GM12878 (cell line): Measurements from ENCODE around the gene DIAPH1. TPM values are rescaled to one million over a fixed set of nuclear protein-coding genes. Genes with fewer than 3 reads are reported as not detected.

Experiments used
- ATAC-seq: fragments of 200-7000 bp; cut with Tn5 transposase; 3 replicates; pipeline ENCODE4 v1.9.1; 2020; ENCODE audit warnings: mild to moderate bottlenecking, moderate library complexity
- BruUV-seq: library from RNA; stranded (reverse); fragments of 400-500 nt; replicated peaks from 2 replicates; lab custom pipeline; 2021; lab: Mats Ljungman, UMichigan
- CTCF ChIA-PET: fragments of 300-600 bp; sonication (Branson Sonifier 250); formaldehyde crosslinking; extraction: SDS; loops from one replicate; lab custom pipeline; 2021; ENCODE audit warnings: inconsistent platforms; lab: Yijun Ruan, JAX
- POLR2A ChIA-PET: fragments of 350-600 bp; formaldehyde crosslinking; extraction: SDS; loops from one replicate; lab custom pipeline; 2021; ENCODE audit warnings: inconsistent platforms; lab: Charles Lee
- RAD21 ChIA-PET: fragments of 300-600 bp; sonication (Branson Sonifier 250); formaldehyde crosslinking; loops from one replicate; lab custom pipeline; 2023; ENCODE audit warnings: antibody characterized with exemption; ENCODE audit not compliant: unreplicated experiment; lab: Charles Lee
- SMC1A ChIA-PET: fragments of 300-600 bp; sonication (Branson Sonifier 250); formaldehyde crosslinking; loops from one replicate; lab custom pipeline; 2023; ENCODE audit not compliant: unreplicated experiment, uncharacterized antibody; lab: Charles Lee
- DNase-seq: peaks from one replicate; pipeline ENCODE4 v3.0.0-alpha.2; 2011; ENCODE audit warnings: low read depth, low spot score
- FAIRE-seq: peaks from 3 replicates; lab custom pipeline; 2011; peaks lifted over from hg19 to GRCh38; lab: Jason Lieb, UNC
- H2AFZ ChIP-seq: 2 replicates; pipeline ENCODE4 v1.6.0; 2011; ENCODE audit warnings: low read depth, low read length, control low read depth; ENCODE audit not compliant: control insufficient read depth
- H3K27ac ChIP-seq: 2 replicates; pipeline ENCODE4 v1.5.1; 2011; ENCODE audit warnings: control low read depth; ENCODE audit not compliant: control insufficient read depth, insufficient read depth
- H3K27me3 ChIP-seq, 2 experiments: replicated peaks in 1 of 2; 2 replicates each; pipeline versions ENCODE4 v1.6.0 to v1.6.1; 2011; ENCODE audit warnings: low read length in 1 of 2; ENCODE audit not compliant: control insufficient read depth in 2 of 2, insufficient read depth in 2 of 2
- H3K36me3 ChIP-seq, 2 experiments: 2 replicates each; pipeline ENCODE4 v1.5.1; 2011; ENCODE audit warnings: low read length in 1 of 2; ENCODE audit not compliant: control insufficient read depth in 2 of 2, insufficient read depth in 2 of 2
- H3K4me1 ChIP-seq: 2 replicates; pipeline ENCODE4 v1.6.1; 2011; ENCODE audit warnings: mild to moderate bottlenecking, low read length, moderate library complexity, mixed read lengths; ENCODE audit not compliant: control insufficient read depth, insufficient read depth
- H3K4me2 ChIP-seq: 2 replicates; pipeline ENCODE4 v1.6.0; 2011; ENCODE audit warnings: control low read depth; ENCODE audit not compliant: control insufficient read depth, insufficient read depth
- H3K4me3 ChIP-seq: fragments of 200-600 bp; sonication (generic); 2 replicates; pipeline ENCODE4 v1.5.1; 2016
- H3K79me2 ChIP-seq: 2 replicates; pipeline ENCODE4 v1.6.0; 2011; ENCODE audit warnings: low read length; ENCODE audit not compliant: control insufficient read depth, insufficient read depth
- H3K9ac ChIP-seq: 2 replicates; pipeline ENCODE4 v1.8.0; 2011; ENCODE audit warnings: low read length, control low read depth, mixed read lengths; ENCODE audit not compliant: control insufficient read depth, insufficient read depth
- H3K9me3 ChIP-seq: replicated peaks from 3 replicates; pipeline ENCODE4 v1.5.1; 2011; ENCODE audit warnings: mild to moderate bottlenecking, low read length; ENCODE audit not compliant: control insufficient read depth, insufficient read depth
- H4K20me1 ChIP-seq: 2 replicates; pipeline ENCODE4 v1.6.0; 2011; ENCODE audit not compliant: control insufficient read depth, insufficient read depth
- BMI1 ChIP-seq: fragments of 450-650 bp; IDR thresholded peaks from 2 replicates; pipeline ENCODE4 v1.6.1; 2016; ENCODE audit warnings: mild to moderate bottlenecking, moderate library complexity, borderline replicate concordance
- HDAC6 ChIP-seq: fragments of 200-600 bp; sonication (generic); IDR thresholded peaks from one replicate; pipeline ENCODE4 v1.8.0; 2017; ENCODE audit warnings: antibody characterized with exemption; ENCODE audit not compliant: unreplicated experiment
- MTA2 ChIP-seq: fragments of 450-650 bp; IDR thresholded peaks from 2 replicates; pipeline ENCODE4 v1.6.1; 2016; ENCODE audit warnings: low read depth, mild to moderate bottlenecking, moderate library complexity
- NRF1 ChIP-seq: conservative IDR thresholded peaks from 2 replicates; pipeline ENCODE4 v1.6.1; 2011; ENCODE audit warnings: mild to moderate bottlenecking, low read depth, low read length, improper control_type of control experiment
- RBBP5 ChIP-seq: fragments of 200-600 bp; sonication (generic); conservative IDR thresholded peaks from 2 replicates; pipeline ENCODE4 v1.6.1; 2016
- SMAD1 ChIP-seq: fragments of 450-650 bp; IDR thresholded peaks from 2 replicates; pipeline ENCODE4 v1.6.1; 2018; ENCODE audit warnings: mild to moderate bottlenecking, low read depth; ENCODE audit not compliant: partially characterized antibody
- SREBF2 ChIP-seq: IDR thresholded peaks from 2 replicates; pipeline ENCODE4 v1.6.1; 2012; ENCODE audit warnings: mild to moderate bottlenecking, low read length
- SRF ChIP-seq, 2 experiments: IDR thresholded peaks; 2 replicates each; pipeline ENCODE4 v1.6.1; 2011; ENCODE audit warnings: low read depth in 2 of 2, low read length in 2 of 2, mild to moderate bottlenecking in 1 of 2, moderate library complexity in 1 of 2
- TBL1XR1 ChIP-seq: IDR thresholded peaks from 2 replicates; pipeline ENCODE4 v1.6.1; 2012; ENCODE audit warnings: low read depth, low read length, improper control_type of control experiment
- ZSCAN29 ChIP-seq: fragments of 450-650 bp; IDR thresholded peaks from 2 replicates; pipeline ENCODE4 v1.6.1; 2017; ENCODE audit warnings: mild to moderate bottlenecking, moderate library complexity
- WGBS: methylation state at CpG from one replicate; pipeline ENCODE4 v1.1.6; 2016; ENCODE audit warnings: low lambda C conversion rate; ENCODE audit not compliant: insufficient replicate concordance, insufficient coverage; ENCODE audit errors: missing lambda C conversion rate; 5-methylcytosine and 5-hydroxymethylcytosine counted together
- in situ Hi-C: fragments of 300-500 bp; cut with MboI; formaldehyde crosslinking; loops from 9 replicates; pipeline ENCODE4 v1.14.3; 2018; ENCODE audit warnings: mixed read lengths
- intact Hi-C: fragments of 100-400 bp; cut with micrococcal nuclease; formaldehyde crosslinking; loops from one replicate; pipeline ENCODE4 v1.14.2; 2022; ENCODE audit not compliant: unreplicated experiment
- polyA plus RNA-seq, 11 experiments: library from polyadenylated mRNA; depleted of rRNA in 4 of 11; unstranded in 6 of 11; stranded (reverse) in 5 of 11; fragments of >200 nt; fragmentation: Nextera tagmentation in 4 of 11; fragmentation: Illumina TruSeq in 1 of 11; extraction: Ambion mirVana in 4 of 11; extraction: Trizol in 1 of 11; gene quantifications; 1 replicate in 1 of 11; 2 replicates in 10 of 11; pipeline versions ENCODE4 v1.2.1 to v1.2.3, GENCODE V29; 2011 to 2016; ENCODE audit warnings: inconsistent platforms in 2 of 11, missing spikeins in 2 of 11, low read depth in 1 of 11
- total RNA-seq, 4 experiments: library from RNA; depleted of rRNA in 3 of 4; stranded (reverse); fragments of >200 nt in 3 of 4; fragmentation: Illumina TruSeq in 1 of 4; extraction: Trizol in 1 of 4; gene quantifications; 2 replicates each; pipeline versions ENCODE4 v1.2.1 to v1.2.3, GENCODE V29; 2013 to 2021
- TF ChIP-seq, protein P1 (sequence below): IDR thresholded peaks from 2 replicates; pipeline ENCODE4 v1.6.1; 2011; ENCODE audit warnings: low read depth, low read length, improper control_type of control experiment, borderline replicate concordance
- TF ChIP-seq, protein P2 (sequence below): IDR thresholded peaks from 2 replicates; pipeline ENCODE4 v1.6.1; 2012; ENCODE audit warnings: low read depth, low read length, improper control_type of control experiment
- TF ChIP-seq, protein P3 (sequence below): IDR thresholded peaks from 2 replicates; pipeline ENCODE4 v1.6.1; 2011; ENCODE audit warnings: borderline replicate concordance, low read depth, mild to moderate bottlenecking, moderate library complexity, low read length; ENCODE audit not compliant: insufficient read depth, poor library complexity, severe bottlenecking
- TF ChIP-seq, protein P4 (sequence below): fragments of 450-650 bp; IDR thresholded peaks from 2 replicates; pipeline ENCODE4 v1.6.1; 2014; ENCODE audit warnings: mild to moderate bottlenecking
- TF ChIP-seq, protein P5 (sequence below): fragments of 450-650 bp; IDR thresholded peaks from 2 replicates; pipeline ENCODE4 v1.6.1; 2017; ENCODE audit warnings: borderline replicate concordance

The DIAPH1 gene
- total and polyA plus RNA-seq, 10 of the 15 experiments (the other 5 are each of a cell fraction or from before 2014, with no cell fraction given) = 37.8 to 168 (median 59.0) TPM

DNA sequence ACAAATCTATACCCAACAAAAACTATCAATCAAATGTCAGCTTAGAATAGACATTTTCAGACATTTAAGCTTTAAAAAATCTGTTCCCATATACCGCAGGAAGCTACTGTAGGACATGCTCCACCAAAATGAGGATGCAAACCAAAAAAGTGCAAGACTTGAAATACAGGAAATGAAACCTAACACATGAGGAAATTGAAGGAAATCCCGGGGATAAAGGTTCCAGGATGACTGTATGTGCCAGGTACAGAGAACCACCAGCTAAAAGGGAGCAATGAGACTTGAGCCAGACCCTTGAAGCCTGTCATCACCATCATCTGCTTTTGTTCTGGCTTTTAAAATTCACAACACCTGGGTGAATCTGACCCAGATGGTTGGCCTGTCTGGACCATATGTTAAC is 21.4 kb downstream of the DIAPH1 start (continued):
- TF ChIP-seq, protein P1, sequence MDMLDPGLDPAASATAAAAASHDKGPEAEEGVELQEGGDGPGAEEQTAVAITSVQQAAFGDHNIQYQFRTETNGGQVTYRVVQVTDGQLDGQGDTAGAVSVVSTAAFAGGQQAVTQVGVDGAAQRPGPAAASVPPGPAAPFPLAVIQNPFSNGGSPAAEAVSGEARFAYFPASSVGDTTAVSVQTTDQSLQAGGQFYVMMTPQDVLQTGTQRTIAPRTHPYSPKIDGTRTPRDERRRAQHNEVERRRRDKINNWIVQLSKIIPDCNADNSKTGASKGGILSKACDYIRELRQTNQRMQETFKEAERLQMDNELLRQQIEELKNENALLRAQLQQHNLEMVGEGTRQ = no peak
- TF ChIP-seq, protein P2, sequence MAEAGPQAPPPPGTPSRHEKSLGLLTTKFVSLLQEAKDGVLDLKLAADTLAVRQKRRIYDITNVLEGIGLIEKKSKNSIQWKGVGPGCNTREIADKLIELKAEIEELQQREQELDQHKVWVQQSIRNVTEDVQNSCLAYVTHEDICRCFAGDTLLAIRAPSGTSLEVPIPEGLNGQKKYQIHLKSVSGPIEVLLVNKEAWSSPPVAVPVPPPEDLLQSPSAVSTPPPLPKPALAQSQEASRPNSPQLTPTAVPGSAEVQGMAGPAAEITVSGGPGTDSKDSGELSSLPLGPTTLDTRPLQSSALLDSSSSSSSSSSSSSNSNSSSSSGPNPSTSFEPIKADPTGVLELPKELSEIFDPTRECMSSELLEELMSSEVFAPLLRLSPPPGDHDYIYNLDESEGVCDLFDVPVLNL = no peak
- TF ChIP-seq ZSCAN29 (no peak), TBL1XR1 (no peak), HDAC6 (no peak)
- TF ChIP-seq, protein P3, sequence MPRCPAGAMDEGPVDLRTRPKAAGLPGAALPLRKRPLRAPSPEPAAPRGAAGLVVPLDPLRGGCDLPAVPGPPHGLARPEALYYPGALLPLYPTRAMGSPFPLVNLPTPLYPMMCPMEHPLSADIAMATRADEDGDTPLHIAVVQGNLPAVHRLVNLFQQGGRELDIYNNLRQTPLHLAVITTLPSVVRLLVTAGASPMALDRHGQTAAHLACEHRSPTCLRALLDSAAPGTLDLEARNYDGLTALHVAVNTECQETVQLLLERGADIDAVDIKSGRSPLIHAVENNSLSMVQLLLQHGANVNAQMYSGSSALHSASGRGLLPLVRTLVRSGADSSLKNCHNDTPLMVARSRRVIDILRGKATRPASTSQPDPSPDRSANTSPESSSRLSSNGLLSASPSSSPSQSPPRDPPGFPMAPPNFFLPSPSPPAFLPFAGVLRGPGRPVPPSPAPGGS = no peak

DNA sequence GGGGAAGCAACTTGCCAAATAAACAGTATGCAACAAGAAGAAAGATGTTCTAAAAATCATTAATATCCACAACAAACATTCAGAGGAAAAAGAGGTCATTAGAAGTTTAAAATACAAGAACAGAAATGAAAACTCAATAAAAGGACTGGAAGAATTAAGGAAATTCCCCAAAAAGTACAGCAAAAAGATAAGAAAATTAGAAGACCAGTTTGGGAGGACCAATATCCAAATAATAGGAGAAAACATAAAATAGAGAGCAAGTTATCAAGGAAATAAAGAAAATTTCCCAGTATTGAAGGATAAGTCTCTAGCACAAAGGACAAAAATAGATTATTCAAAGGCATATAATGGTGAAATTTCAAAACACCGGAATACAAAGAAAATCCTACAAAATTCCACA is 21.9 kb downstream of the DIAPH1 start:
- no peak overlapping the region for H3K4me3 ChIP-seq
- CTCF ChIA-PET = interaction anchor here (1.1 to 3.9 kb wide), 11 partner anchors 11 to 364 kb away, joined by 3 to 43 read pairs (median 10); partner anchors contain the start of genes DIAPH1, HDAC3, PCDHGA10 and RELL2
- SMC1A ChIA-PET = interaction anchor here (0.9 to 4.0 kb wide), 11 partner anchors 9 to 176 kb away, joined by 3 to 45 read pairs (median 5); partner anchors contain the start of genes DIAPH1, HDAC3, PCDHGA11 and RELL2
- H3K9ac ChIP-seq = no peak overlapping the region
- POLR2A ChIA-PET = interaction anchor here (0.7 to 4.6 kb wide), 7 partner anchors 11 to 45 kb away, joined by 3 to 41 read pairs (median 8); partner anchors contain the start of genes DIAPH1, HDAC3 and RELL2
- H2AFZ ChIP-seq = no peak overlapping the region
- H3K9me3 ChIP-seq = no peaks in the 10 kb centered on the region
- DNase-seq (no peak), ATAC-seq (no peak), FAIRE-seq (no peak)
- no peak overlapping the region for H3K4me2 ChIP-seq
- in situ Hi-C loops = no loop called here
- RAD21 ChIA-PET = interaction anchor here (1.1 to 4.3 kb wide), 6 partner anchors 9 to 184 kb away, joined by 3 to 60 read pairs (median 6); partner anchors contain the start of genes DIAPH1, HDAC3, PCDHGA10 and RELL2
- BruUV-seq = no TSS peak
- peaks cover 62% of the 10 kb centered on the region for H3K79me2 ChIP-seq
- peaks cover 3 to 8% of the 10 kb centered on the region in 2 experiments for H3K36me3 ChIP-seq
- WGBS = 95% methylated on average over 1 of the region's 1 CpG
- H3K27ac ChIP-seq = no peak overlapping the region
- H4K20me1 ChIP-seq = no peaks in the 10 kb centered on the region
- intact Hi-C loops = loop anchor here (10.0 kb wide), 1 partner anchor 368 kb away; the partner anchor contains the start of gene RNF14
- no peaks in the 10 kb centered on the region for H3K27me3 ChIP-seq
- peaks cover 10% of the 10 kb centered on the region; the same call in 1 of the 2 replicates for H3K4me1 ChIP-seq
- TF ChIP-seq SRF (IDR thresholded peaks at IDR 0.05; ENCODE audit: low read depth in 2 of 2, low read length in 2 of 2) = no peak
- TF ChIP-seq NRF1 = no peak
- no peak for TF ChIP-seq BMI1
- TF ChIP-seq MTA2 = no peak
- no peak for TF ChIP-seq RBBP5
- no peak for TF ChIP-seq SREBF2
- TF ChIP-seq, protein P4, sequence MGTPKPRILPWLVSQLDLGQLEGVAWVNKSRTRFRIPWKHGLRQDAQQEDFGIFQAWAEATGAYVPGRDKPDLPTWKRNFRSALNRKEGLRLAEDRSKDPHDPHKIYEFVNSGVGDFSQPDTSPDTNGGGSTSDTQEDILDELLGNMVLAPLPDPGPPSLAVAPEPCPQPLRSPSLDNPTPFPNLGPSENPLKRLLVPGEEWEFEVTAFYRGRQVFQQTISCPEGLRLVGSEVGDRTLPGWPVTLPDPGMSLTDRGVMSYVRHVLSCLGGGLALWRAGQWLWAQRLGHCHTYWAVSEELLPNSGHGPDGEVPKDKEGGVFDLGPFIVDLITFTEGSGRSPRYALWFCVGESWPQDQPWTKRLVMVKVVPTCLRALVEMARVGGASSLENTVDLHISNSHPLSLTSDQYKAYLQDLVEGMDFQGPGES = no peak
- no peak for TF ChIP-seq SMAD1
- TF ChIP-seq, protein P5, sequence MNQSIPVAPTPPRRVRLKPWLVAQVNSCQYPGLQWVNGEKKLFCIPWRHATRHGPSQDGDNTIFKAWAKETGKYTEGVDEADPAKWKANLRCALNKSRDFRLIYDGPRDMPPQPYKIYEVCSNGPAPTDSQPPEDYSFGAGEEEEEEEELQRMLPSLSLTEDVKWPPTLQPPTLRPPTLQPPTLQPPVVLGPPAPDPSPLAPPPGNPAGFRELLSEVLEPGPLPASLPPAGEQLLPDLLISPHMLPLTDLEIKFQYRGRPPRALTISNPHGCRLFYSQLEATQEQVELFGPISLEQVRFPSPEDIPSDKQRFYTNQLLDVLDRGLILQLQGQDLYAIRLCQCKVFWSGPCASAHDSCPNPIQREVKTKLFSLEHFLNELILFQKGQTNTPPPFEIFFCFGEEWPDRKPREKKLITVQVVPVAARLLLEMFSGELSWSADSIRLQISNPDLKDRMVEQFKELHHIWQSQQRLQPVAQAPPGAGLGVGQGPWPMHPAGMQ = no peak
- TF ChIP-seq, protein P2 = no peak
